CD14-positive monocyte (primary cell): ENCODE data around the gene APMAP. TPM values are rescaled to one million over a fixed set of nuclear protein-coding genes. Genes with fewer than 3 reads are reported as not detected.

Source experiments
- DNase-seq, 3 donors: peaks; one replicate each; pipeline ENCODE4 v3.0.0-alpha.2; 2011 to 2022
- H2AFZ ChIP-seq: 2 replicates; pipeline ENCODE4 v1.6.0; 2012; ENCODE audit warnings: mild to moderate bottlenecking, low read depth, low read length, inconsistent platforms; ENCODE audit not compliant: insufficient read depth, poor library complexity, severe bottlenecking
- H3K27ac ChIP-seq, 2 donors: 1 replicate in 1 of 2; 2 replicates in 1 of 2; pipeline ENCODE4 v1.5.1; 2012 to 2013; ENCODE audit warnings: low read length in 2 of 2, control low read depth in 1 of 2, inconsistent platforms in 1 of 2, low read depth in 1 of 2, mild to moderate bottlenecking in 1 of 2
- H3K27me3 ChIP-seq, 2 donors: one replicate each; pipeline versions ENCODE4 v1.6.0 to v1.6.1; 2011 to 2013; ENCODE audit warnings: low read length in 2 of 2; ENCODE audit not compliant: control insufficient read depth in 2 of 2, insufficient read depth in 2 of 2
- H3K36me3 ChIP-seq, 2 donors: replicated peaks in 1 of 2; 1 replicate in 1 of 2; 2 replicates in 1 of 2; pipeline versions ENCODE4 v1.5.1 to v1.6.1; 2012 to 2013; ENCODE audit warnings: low read length in 2 of 2, control low read depth in 1 of 2, inconsistent platforms in 1 of 2, mild to moderate bottlenecking in 1 of 2; ENCODE audit not compliant: insufficient read depth in 2 of 2, control insufficient read depth in 1 of 2
- H3K4me1 ChIP-seq, 2 donors: 1 replicate in 1 of 2; 2 replicates in 1 of 2; pipeline versions ENCODE4 v1.5.1 to v1.6.1; 2012 to 2013; ENCODE audit warnings: low read length in 2 of 2, control low read depth in 1 of 2, inconsistent platforms in 1 of 2, mild to moderate bottlenecking in 1 of 2, moderate library complexity in 1 of 2; ENCODE audit not compliant: insufficient read depth in 2 of 2, control insufficient read depth in 1 of 2
- H3K4me2 ChIP-seq: replicated peaks from 2 replicates; pipeline ENCODE3; 2012; ENCODE audit warnings: low read length, moderate library complexity, mild to moderate bottlenecking; ENCODE audit not compliant: poor library complexity, severe bottlenecking; ENCODE audit errors: extremely low read depth
- H3K4me3 ChIP-seq, 3 experiments: fragments of 200-600 bp in 1 of 3; sonication (generic) in 1 of 3; replicated peaks in 1 of 3; 1 replicate in 2 of 3; 2 replicates in 1 of 3; pipeline ENCODE4 v1.5.1; 2011 to 2013; ENCODE audit warnings: low read length in 3 of 3, mild to moderate bottlenecking in 3 of 3, control low read depth in 2 of 3, low read depth in 2 of 3, inconsistent platforms in 1 of 3, moderate library complexity in 1 of 3
- H3K79me2 ChIP-seq: 2 replicates; pipeline ENCODE4 v1.6.0; 2012; ENCODE audit warnings: mild to moderate bottlenecking, control low read depth, inconsistent platforms, low read length, moderate library complexity; ENCODE audit not compliant: insufficient read depth
- H3K9ac ChIP-seq: 2 replicates; pipeline ENCODE4 v1.6.0; 2017; ENCODE audit warnings: low read length, mild to moderate bottlenecking; ENCODE audit not compliant: insufficient read depth, poor library complexity, severe bottlenecking
- H3K9me3 ChIP-seq, 2 donors: replicated peaks in 1 of 2; 1 replicate in 1 of 2; 2 replicates in 1 of 2; pipeline versions ENCODE4 v1.5.1 to v1.6.1; 2012 to 2013; ENCODE audit warnings: low read length in 2 of 2, control low read depth in 1 of 2; ENCODE audit not compliant: control insufficient read depth in 1 of 2, insufficient read depth in 1 of 2
- H4K20me1 ChIP-seq: 2 replicates; pipeline ENCODE4 v1.6.0; 2012; ENCODE audit warnings: mild to moderate bottlenecking, low read length, control low read depth, moderate library complexity; ENCODE audit not compliant: insufficient read depth
- H3K27ac Mint-ChIP-seq, 7 donors: one replicate each; pipeline ENCODE4 v1.8.0; 2020; ENCODE audit warnings: mild to moderate bottlenecking in 7 of 7, mixed read lengths in 7 of 7, moderate library complexity in 6 of 7, inconsistent platforms in 2 of 7
- H3K27me3 Mint-ChIP-seq, 3 donors: one replicate each; pipeline ENCODE4 v1.8.0; 2021 to 2022; ENCODE audit warnings: low read depth in 3 of 3, mild to moderate bottlenecking in 3 of 3, mixed read lengths in 3 of 3, moderate library complexity in 3 of 3, inconsistent platforms in 1 of 3
- H3K36me3 Mint-ChIP-seq, 2 donors: one replicate each; pipeline ENCODE4 v1.8.0; 2020; ENCODE audit warnings: mixed read lengths in 2 of 2, inconsistent platforms in 1 of 2, mild to moderate bottlenecking in 1 of 2
- H3K4me1 Mint-ChIP-seq: one replicate; pipeline ENCODE4 v1.8.0; 2020; ENCODE audit warnings: mild to moderate bottlenecking, mixed read lengths
- H3K4me3 Mint-ChIP-seq, 2 donors: one replicate each; pipeline ENCODE4 v1.8.0; 2020; ENCODE audit warnings: mild to moderate bottlenecking in 2 of 2, mixed read lengths in 2 of 2, moderate library complexity in 1 of 2
- H3K9me3 Mint-ChIP-seq, 7 donors: one replicate each; pipeline ENCODE4 v1.8.0; 2020 to 2022; ENCODE audit warnings: mixed read lengths in 7 of 7, mild to moderate bottlenecking in 6 of 7, moderate library complexity in 6 of 7, inconsistent platforms in 2 of 7
- WGBS: methylation state at CpG from one replicate; pipeline ENCODE4 v1.1.5; 2013; ENCODE audit warnings: missing lambda C conversion rate; ENCODE audit not compliant: insufficient coverage; 5-methylcytosine and 5-hydroxymethylcytosine counted together
- intact Hi-C, 2 donors: fragments of 100-400 bp; cut with micrococcal nuclease; formaldehyde crosslinking; loops; one replicate each; pipeline versions ENCODE4 v1.15.0 to v1.15.1; 2023
- polyA plus RNA-seq, 3 donors: library from polyadenylated mRNA; depleted of rRNA in 1 of 3; unstranded in 2 of 3; stranded (reverse) in 1 of 3; fragments of 300-500 nt in 2 of 3; fragments of >200 nt in 1 of 3; fragmentation: Illumina TruSeq in 2 of 3; gene quantifications; 1 replicate in 2 of 3; 2 replicates in 1 of 3; pipeline ENCODE4 v1.2.3, GENCODE V29; 2012 to 2021
- TF ChIP-seq, protein P1 (sequence below): fragments of 200-600 bp; IDR thresholded peaks from one replicate; pipeline ENCODE4 v1.8.0; 2022; ENCODE audit warnings: antibody characterized with exemption, mild to moderate bottlenecking

APMAP gene
- polyA plus RNA-seq, 3 donors: 26.9 to 74.0 (median 73.2) TPM

DNA sequence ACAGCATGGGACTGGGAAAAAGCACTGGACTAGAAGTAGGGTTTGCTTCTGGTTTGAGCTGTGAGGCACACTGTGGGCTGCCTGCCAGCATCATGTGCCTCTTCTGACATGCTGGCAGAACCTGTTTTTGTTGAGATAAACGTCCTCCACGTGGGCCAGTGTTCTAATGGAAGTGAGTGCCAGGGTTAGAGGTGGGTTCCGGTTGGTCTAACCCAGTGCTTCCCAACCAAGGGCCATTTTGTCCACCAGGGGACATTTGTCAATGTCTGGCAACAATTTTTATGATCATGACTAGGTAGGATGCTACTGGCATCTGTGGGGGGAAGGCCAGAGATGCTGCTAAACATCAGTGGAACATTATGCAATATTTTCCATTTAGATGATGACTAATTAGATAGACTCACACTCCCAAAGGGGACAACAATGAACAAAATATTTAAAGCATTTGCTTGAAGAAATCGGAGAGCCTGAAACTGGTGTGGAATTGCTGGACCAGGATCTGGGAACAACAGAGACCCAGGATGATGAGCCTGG, 7.8 kb upstream of the APMAP start:
- H3K9ac ChIP-seq: no peak overlapping the region
- no peaks in the 10 kb centered on the region for H3K27me3 ChIP-seq
- 26% methylated on average over 3 of the region's 4 CpGs for WGBS
- no peaks in the 10 kb centered on the region for H3K4me1 ChIP-seq
- TF ChIP-seq, protein P1, sequence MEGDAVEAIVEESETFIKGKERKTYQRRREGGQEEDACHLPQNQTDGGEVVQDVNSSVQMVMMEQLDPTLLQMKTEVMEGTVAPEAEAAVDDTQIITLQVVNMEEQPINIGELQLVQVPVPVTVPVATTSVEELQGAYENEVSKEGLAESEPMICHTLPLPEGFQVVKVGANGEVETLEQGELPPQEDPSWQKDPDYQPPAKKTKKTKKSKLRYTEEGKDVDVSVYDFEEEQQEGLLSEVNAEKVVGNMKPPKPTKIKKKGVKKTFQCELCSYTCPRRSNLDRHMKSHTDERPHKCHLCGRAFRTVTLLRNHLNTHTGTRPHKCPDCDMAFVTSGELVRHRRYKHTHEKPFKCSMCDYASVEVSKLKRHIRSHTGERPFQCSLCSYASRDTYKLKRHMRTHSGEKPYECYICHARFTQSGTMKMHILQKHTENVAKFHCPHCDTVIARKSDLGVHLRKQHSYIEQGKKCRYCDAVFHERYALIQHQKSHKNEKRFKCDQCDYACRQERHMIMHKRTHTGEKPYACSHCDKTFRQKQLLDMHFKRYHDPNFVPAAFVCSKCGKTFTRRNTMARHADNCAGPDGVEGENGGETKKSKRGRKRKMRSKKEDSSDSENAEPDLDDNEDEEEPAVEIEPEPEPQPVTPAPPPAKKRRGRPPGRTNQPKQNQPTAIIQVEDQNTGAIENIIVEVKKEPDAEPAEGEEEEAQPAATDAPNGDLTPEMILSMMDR: no peak
- intact Hi-C loops: no loop called here
- Mint-ChIP-seq H3K27me3 (peaks cover 0 to 2% (median under 1%) of the 10 kb centered on the region in 3 donors), H3K4me3 (no peak overlapping the region), H3K4me1 (peaks cover 8% of the 10 kb centered on the region), H3K36me3 (peaks cover 17 to 18% of the 10 kb centered on the region in 2 donors), H3K27ac (no peak overlapping the region), H3K9me3 (peaks cover 0 to 3% (median 0%) of the 10 kb centered on the region in 7 donors)
- H4K20me1 ChIP-seq: no peaks in the 10 kb centered on the region
- DNase-seq: no peak
- H3K4me3 ChIP-seq: no peak overlapping the region
- H3K79me2 ChIP-seq: no peaks in the 10 kb centered on the region
- no peak overlapping the region for H2AFZ ChIP-seq
- peaks cover 0 to 8% of the 10 kb centered on the region in 2 donors for H3K36me3 ChIP-seq
- no peak overlapping the region for H3K27ac ChIP-seq
- H3K9me3 ChIP-seq: no peaks in the 10 kb centered on the region
- H3K4me2 ChIP-seq: no peak overlapping the region

GRCh38 chr20:24999568-24999967, 7.0 kb upstream of the APMAP start:
- Mint-ChIP-seq H3K27me3 (peaks cover 2 to 5% (median 5%) of the 10 kb centered on the region in 3 donors), H3K4me1 (peaks cover 16% of the 10 kb centered on the region), H3K4me3 (no peak overlapping the region), H3K27ac (no peak overlapping the region), H3K36me3 (peaks cover 11 to 18% of the 10 kb centered on the region in 2 donors), H3K9me3 (peaks cover 0 to 3% (median 0%) of the 10 kb centered on the region in 7 donors)
- Histone ChIP-seq H3K4me1 (peaks cover 3 to 7% of the 10 kb centered on the region in 2 donors), H3K27me3 (no peaks in the 10 kb centered on the region), H4K20me1 (no peaks in the 10 kb centered on the region), H3K9ac (no peak overlapping the region), H3K79me2 (no peaks in the 10 kb centered on the region), H3K27ac (no peak overlapping the region), H3K9me3 (no peaks in the 10 kb centered on the region), H2AFZ (no peak overlapping the region), H3K4me2 (no peak overlapping the region), H3K36me3 (peaks cover 0 to 5% of the 10 kb centered on the region in 2 donors), H3K4me3 (no peak overlapping the region)
- TF ChIP-seq, protein P1: no peak
- no peak for DNase-seq
- intact Hi-C loops: loop anchor here (10.0 kb wide), 5 partner anchors 195 to 625 kb away; partner anchors contain the start of genes ENTPD6 (in 2 of the 2), ABHD12 (in 1 of the 2), GINS1 (in 1 of the 2) and NANP (in 1 of the 2)
- WGBS: 75% methylated on average over 2 of the region's 4 CpGs
